ENCODE data around the gene SRCAP. TPM values are rescaled to one million over a fixed set of nuclear protein-coding genes. Genes with fewer than 3 reads are reported as not detected.
A peak's percentile ranks its signal among the peaks of the same experiment; 100 is the strongest.

The SRCAP gene
- total and polyA plus RNA-seq, 2 experiments from 2014 or later, result 15.3 to 33.6 TPM

DNA sequence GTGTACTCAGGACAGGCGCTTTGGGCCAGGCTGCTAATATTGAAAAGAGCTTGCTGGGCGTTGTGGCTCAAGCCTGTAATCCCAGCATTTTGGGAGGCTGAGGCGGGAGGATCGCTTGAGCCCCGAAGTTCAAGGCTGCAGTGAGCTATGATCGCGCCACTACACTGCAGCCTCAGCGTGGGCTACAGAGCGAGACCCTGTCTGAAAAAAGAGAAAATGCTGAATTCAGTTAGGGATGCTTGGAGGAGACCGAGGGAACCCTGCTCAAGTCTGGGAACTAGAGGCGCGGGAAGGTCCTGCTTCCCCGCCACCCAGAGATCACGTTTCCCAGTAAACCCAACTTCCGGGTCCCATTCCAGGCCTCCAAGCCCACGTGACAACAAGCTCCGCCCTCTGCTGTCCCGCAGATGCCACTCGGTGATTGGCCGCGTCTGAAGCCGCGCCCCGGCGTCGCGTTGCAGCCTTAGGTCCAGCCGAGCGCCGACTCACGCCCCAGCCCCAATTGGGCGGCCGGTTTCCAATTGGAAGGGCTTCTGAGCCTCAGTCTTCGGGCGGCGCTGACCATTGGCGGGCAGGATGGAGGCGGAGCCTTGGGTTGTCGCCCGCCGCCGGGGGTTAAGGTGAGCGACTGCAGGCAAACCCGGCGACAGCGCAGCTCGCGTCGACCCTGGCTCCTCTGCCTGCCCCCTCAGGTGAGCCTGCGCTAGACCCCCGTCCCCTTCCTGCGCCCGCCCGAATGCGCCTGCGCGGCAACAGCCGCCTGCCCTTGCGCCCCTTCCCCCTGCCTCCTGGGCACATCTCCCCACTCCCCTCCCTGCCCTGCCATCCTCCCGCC lies 49.0 kb downstream of the SRCAP start, which contains the start of gene PHKG2:
TSS of gene PHKG2 (plus strand) at position 627 of the 835 bp plus-strand sequence. CDS start 396 bp downstream, outside the sequence.
- TF ChIP-seq EZH2 (IDR thresholded peaks at IDR 0.05; ENCODE audit: borderline replicate concordance), result no peak
- TF ChIP-seq, protein P1, sequence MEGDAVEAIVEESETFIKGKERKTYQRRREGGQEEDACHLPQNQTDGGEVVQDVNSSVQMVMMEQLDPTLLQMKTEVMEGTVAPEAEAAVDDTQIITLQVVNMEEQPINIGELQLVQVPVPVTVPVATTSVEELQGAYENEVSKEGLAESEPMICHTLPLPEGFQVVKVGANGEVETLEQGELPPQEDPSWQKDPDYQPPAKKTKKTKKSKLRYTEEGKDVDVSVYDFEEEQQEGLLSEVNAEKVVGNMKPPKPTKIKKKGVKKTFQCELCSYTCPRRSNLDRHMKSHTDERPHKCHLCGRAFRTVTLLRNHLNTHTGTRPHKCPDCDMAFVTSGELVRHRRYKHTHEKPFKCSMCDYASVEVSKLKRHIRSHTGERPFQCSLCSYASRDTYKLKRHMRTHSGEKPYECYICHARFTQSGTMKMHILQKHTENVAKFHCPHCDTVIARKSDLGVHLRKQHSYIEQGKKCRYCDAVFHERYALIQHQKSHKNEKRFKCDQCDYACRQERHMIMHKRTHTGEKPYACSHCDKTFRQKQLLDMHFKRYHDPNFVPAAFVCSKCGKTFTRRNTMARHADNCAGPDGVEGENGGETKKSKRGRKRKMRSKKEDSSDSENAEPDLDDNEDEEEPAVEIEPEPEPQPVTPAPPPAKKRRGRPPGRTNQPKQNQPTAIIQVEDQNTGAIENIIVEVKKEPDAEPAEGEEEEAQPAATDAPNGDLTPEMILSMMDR (IDR thresholded peaks at IDR 0.05; ENCODE audit: poor library complexity), result no peak
- no peak for TF ChIP-seq EZH2phosphoT487 (IDR thresholded peaks at IDR 0.05; ENCODE audit: low read depth, severe bottlenecking, unreplicated experiment)
- Histone ChIP-seq H3K9me3 (ENCODE audit: low read depth) (no peaks in the 10 kb centered on the region), H3K4me2 (peak within 1 kb of the TSS; percentile 72), H3K36me3 (replicated peaks; ENCODE audit: insufficient read depth, low read depth) (no peaks in the 10 kb centered on the region), H3K79me2 (peaks cover 17% of the 10 kb centered on the region), H3K4me3 (peak within 1 kb of the TSS; percentile 35), H2AFZ (no peak within 1 kb of the TSS), H3K9me2 (replicated peaks; ENCODE audit: insufficient read depth) (no peaks in the 10 kb centered on the region), H3K4me1 (ENCODE audit: insufficient read depth) (peaks cover 4% of the 10 kb centered on the region), H3K27ac (peak within 1 kb of the TSS; percentile 68), H3K27me3 (no peaks in the 10 kb centered on the region), H4K20me1 (ENCODE audit: insufficient read depth, poor library complexity, severe bottlenecking) (no peaks in the 10 kb centered on the region)
- WGBS (ENCODE audit: low lambda C conversion rate, missing lambda C conversion rate), result 12% methylated on average over 42 of the region's 60 CpGs
- peak; percentile 100 for DNase-seq (ENCODE audit: low spot score)

DNA sequence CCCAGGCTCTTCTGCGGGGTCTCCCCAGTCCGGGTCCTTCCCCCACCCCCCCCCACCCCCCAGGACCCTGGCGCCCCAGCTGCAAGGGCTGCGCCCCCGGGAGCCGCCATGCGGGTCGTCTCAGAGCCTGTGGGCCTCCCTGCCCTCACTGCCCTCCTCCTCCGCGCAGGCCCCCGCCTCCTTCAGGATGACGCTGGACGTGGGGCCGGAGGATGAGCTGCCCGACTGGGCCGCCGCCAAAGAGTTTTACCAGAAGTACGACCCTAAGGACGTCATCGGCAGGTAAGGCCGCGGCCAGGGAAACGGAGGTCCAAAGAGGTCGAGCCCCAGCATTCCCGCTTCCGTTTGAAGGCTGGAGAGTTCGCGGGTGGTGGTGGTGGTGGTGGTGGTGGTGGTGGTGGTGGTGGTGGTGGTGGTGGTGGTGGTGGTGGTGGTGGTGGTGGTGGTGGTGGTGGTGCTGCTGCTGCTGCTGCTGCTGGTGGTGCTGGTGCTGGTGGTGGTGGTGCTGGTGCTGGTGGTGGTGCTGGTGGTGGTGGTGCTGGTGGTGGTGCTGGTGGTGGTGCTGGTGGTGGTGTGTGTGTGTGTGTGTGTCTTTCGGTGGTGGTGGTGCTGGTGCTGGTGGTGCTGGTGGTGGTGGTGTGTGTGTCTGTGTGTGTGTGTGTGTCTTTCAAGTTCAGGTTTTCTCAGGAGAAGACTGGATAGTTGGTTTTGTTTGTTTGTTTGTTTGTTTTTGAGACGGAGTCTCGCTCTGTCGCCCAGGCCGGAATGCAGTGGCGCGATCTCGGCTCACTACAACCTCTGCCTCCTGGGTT lies 49.9 kb downstream of the SRCAP start:
- Histone ChIP-seq H3K4me1 (ENCODE audit: insufficient read depth) (peaks cover 4% of the 10 kb centered on the region), H3K27me3 (no peaks in the 10 kb centered on the region), H2AFZ (no peak overlapping the region), H4K20me1 (ENCODE audit: insufficient read depth, poor library complexity, severe bottlenecking) (no peaks in the 10 kb centered on the region), H3K4me3 (peak overlapping the region; percentile 35), H3K9me2 (replicated peaks; ENCODE audit: insufficient read depth) (no peaks in the 10 kb centered on the region), H3K36me3 (replicated peaks; ENCODE audit: insufficient read depth, low read depth) (no peaks in the 10 kb centered on the region), H3K79me2 (peaks cover 17% of the 10 kb centered on the region), H3K4me2 (peak overlapping the region; percentile 72), H3K27ac (peak overlapping the region; percentile 20), H3K9me3 (ENCODE audit: low read depth) (no peaks in the 10 kb centered on the region)
- DNase-seq (ENCODE audit: low spot score), result peak; percentile 69
- TF ChIP-seq EZH2 (IDR thresholded peaks at IDR 0.05; ENCODE audit: borderline replicate concordance), result no peak
- no peak for TF ChIP-seq EZH2phosphoT487 (IDR thresholded peaks at IDR 0.05; ENCODE audit: low read depth, severe bottlenecking, unreplicated experiment)
- TF ChIP-seq, protein P1 (IDR thresholded peaks at IDR 0.05; ENCODE audit: poor library complexity), result no peak
- whole genome bisulfite sequencing (ENCODE audit: low lambda C conversion rate, missing lambda C conversion rate), result 23% methylated on average over 22 of the region's 36 CpGs

DNA sequence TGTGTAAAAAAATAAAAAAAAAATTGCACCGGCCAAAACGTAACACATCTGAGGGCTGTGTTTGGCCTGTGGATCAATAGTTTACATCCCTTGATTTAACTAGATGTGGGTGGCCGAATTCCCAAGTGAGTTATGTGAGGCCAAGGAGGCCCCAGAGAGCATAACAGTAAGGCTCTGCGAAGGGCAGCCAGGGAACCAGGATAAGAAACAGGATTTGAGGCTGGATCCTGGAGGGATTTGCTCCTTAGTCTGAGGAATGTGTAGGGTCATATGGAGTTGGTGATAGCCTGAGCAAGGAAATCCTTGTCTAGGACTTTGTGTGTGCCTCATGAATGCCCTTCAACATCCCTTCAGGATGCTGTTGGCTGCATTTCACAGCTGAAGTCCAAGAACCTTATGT lies 51.2 kb downstream of the SRCAP start:
- Histone ChIP-seq H3K27ac (no peak overlapping the region), H3K27me3 (no peaks in the 10 kb centered on the region), H3K4me2 (no peak overlapping the region), H2AFZ (no peak overlapping the region), H3K9me2 (replicated peaks; ENCODE audit: insufficient read depth) (no peaks in the 10 kb centered on the region), H3K4me3 (no peak overlapping the region), H3K36me3 (replicated peaks; ENCODE audit: insufficient read depth, low read depth) (no peaks in the 10 kb centered on the region), H4K20me1 (ENCODE audit: insufficient read depth, poor library complexity, severe bottlenecking) (no peaks in the 10 kb centered on the region), H3K4me1 (ENCODE audit: insufficient read depth) (peaks cover 4% of the 10 kb centered on the region), H3K9me3 (ENCODE audit: low read depth) (no peaks in the 10 kb centered on the region), H3K79me2 (peaks cover 17% of the 10 kb centered on the region)
- no peak for DNase-seq (ENCODE audit: low spot score)
- no peak for TF ChIP-seq EZH2 (IDR thresholded peaks at IDR 0.05; ENCODE audit: borderline replicate concordance)
- no peak for TF ChIP-seq EZH2phosphoT487 (IDR thresholded peaks at IDR 0.05; ENCODE audit: low read depth, severe bottlenecking, unreplicated experiment)
- TF ChIP-seq, protein P1 (IDR thresholded peaks at IDR 0.05; ENCODE audit: poor library complexity), result no peak
- 73% methylated on average over 4 of the region's 4 CpGs for WGBS (ENCODE audit: low lambda C conversion rate, missing lambda C conversion rate)

Data from hepatocyte (in vitro differentiated cells).